Fibroblast of skin of right quadriceps (primary cell): ENCODE measurements around the gene RB1.
A peak's percentile ranks its signal among the peaks of the same experiment; 100 is the strongest.
"Not testable (repeated sequence)": the region's sequence is repeated elsewhere in the genome, so short reads cannot be mapped to it uniquely, and the experiment has no call there.

Experiments used
- DNase-seq: peaks from one replicate; pipeline ENCODE4 v3.0.0-alpha.2; 2013

RB1 gene

GRCh38 chr13:48411841-48412531 is 108.4 kb downstream of the RB1 start:
- DNase-seq: peak; percentile 11

- peak; percentile 52 for DNase-seq
These were observed 109.4 kb downstream of the RB1 start, which contains the start of gene LPAR6 for GRCh38 chr13:48412881-48413351. TSS of gene LPAR6 (minus strand) at chr13:48413113. CDS start at chr13:48412423, 690 bp downstream.

GRCh38 chr13:48414501-48414900 is 111.0 kb downstream of the RB1 start:
- no peak for DNase-seq

GRCh38 chr13:48415516-48415915 is 112.0 kb downstream of the RB1 start:
- DNase-seq: no peak

GRCh38 chr13:48422003-48422402 is 118.5 kb downstream of the RB1 start:
- DNase-seq: not testable (repeated sequence)

GRCh38 chr13:48424212-48424611 is 120.7 kb downstream of the RB1 start:
- no peak for DNase-seq

GRCh38 chr13:48426052-48426451 is 122.5 kb downstream of the RB1 start:
- no peak for DNase-seq

- not testable (repeated sequence) for DNase-seq
These were observed 123.3 kb downstream of the RB1 start for GRCh38 chr13:48426755-48427298.

- no peak for DNase-seq
These were observed 125.5 kb downstream of the RB1 start for GRCh38 chr13:48429036-48429435.

GRCh38 chr13:48429886-48430285 is 126.3 kb downstream of the RB1 start:
- no peak for DNase-seq

- DNase-seq: peak; percentile 64
These were observed 127.9 kb downstream of the RB1 start for GRCh38 chr13:48431431-48431830.

GRCh38 chr13:48431987-48432615 is 128.6 kb downstream of the RB1 start:
- peak; percentile 74 for DNase-seq

- DNase-seq: no peak
These were observed 130.6 kb downstream of the RB1 start for GRCh38 chr13:48434200-48434599.

- DNase-seq: no peak
These were observed 133.2 kb downstream of the RB1 start for GRCh38 chr13:48436661-48437288.

- peak; percentile 44 for DNase-seq
These were observed 133.8 kb downstream of the RB1 start for GRCh38 chr13:48437371-48437770.

GRCh38 chr13:48443442-48444208 is 140.1 kb downstream of the RB1 start:
- DNase-seq: no peak

- DNase-seq: peak; percentile 65
These were observed 142.9 kb downstream of the RB1 start for GRCh38 chr13:48446464-48446863.

GRCh38 chr13:48448285-48448958 is 144.9 kb downstream of the RB1 start:
- no peak for DNase-seq

GRCh38 chr13:48448959-48449614 is 145.5 kb downstream of the RB1 start:
- DNase-seq: peak; percentile 63

- DNase-seq: peak; percentile 13
These were observed 146.1 kb downstream of the RB1 start for GRCh38 chr13:48449656-48450055.

GRCh38 chr13:48451196-48451595 is 147.6 kb downstream of the RB1 start:
- DNase-seq: peak; percentile 76

GRCh38 chr13:48456546-48456945 is 153.0 kb downstream of the RB1 start:
- DNase-seq: no peak
